ENCODE data around the gene C1QTNF6. TPM values are rescaled to one million over a fixed set of nuclear protein-coding genes. Genes with fewer than 3 reads are reported as not detected.

The C1QTNF6 gene
- total RNA-seq, 1 experiment from 2014 or later: 25.0 TPM

DNA sequence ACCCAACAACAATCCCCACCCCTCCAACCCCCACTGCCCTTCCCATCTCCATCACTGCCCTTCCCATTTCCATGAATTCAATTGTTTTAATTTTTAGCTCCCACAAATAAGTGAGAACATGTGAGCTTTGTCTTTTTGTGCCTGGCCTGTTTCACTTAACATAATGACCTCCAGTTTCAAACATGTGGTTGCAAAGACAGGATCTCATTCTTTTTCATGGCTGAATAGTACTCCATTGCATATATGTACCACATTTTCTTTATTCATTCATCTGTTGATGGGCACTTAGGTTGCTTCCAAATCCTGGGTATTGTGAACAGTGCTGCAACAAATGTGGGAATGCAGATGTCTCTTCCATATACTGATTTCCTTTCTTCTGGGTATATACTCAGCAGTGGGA lies 37.3 kb downstream of the C1QTNF6 start:
- CTCF ChIA-PET: no interaction called here
- no peaks in the 10 kb centered on the region for H3K9me3 ChIP-seq (ENCODE audit: control insufficient read depth, insufficient read depth, low read depth, low read length)
- BruUV-seq (replicated peaks): no TSS peak
- H3K27me3 ChIP-seq (ENCODE audit: control insufficient read depth, insufficient read depth, low read length): no peaks in the 10 kb centered on the region
- no peak overlapping the region for H3K4me3 ChIP-seq (ENCODE audit: low read depth in 2 of 2, low read length in 2 of 2)
- TF ChIP-seq CTCF (IDR thresholded peaks at IDR 0.05) (no peak), TCF7L2 (IDR thresholded peaks at IDR 0.05; ENCODE audit: low read depth, low read length) (no peak), SIN3A (IDR thresholded peaks at IDR 0.05; ENCODE audit: borderline replicate concordance, insufficient read depth, low read depth, low read length) (no peak), POLR2AphosphoS5 (IDR thresholded peaks at IDR 0.05; ENCODE audit: low read depth, low read length) (no peak)
- TF ChIP-seq, protein P1, sequence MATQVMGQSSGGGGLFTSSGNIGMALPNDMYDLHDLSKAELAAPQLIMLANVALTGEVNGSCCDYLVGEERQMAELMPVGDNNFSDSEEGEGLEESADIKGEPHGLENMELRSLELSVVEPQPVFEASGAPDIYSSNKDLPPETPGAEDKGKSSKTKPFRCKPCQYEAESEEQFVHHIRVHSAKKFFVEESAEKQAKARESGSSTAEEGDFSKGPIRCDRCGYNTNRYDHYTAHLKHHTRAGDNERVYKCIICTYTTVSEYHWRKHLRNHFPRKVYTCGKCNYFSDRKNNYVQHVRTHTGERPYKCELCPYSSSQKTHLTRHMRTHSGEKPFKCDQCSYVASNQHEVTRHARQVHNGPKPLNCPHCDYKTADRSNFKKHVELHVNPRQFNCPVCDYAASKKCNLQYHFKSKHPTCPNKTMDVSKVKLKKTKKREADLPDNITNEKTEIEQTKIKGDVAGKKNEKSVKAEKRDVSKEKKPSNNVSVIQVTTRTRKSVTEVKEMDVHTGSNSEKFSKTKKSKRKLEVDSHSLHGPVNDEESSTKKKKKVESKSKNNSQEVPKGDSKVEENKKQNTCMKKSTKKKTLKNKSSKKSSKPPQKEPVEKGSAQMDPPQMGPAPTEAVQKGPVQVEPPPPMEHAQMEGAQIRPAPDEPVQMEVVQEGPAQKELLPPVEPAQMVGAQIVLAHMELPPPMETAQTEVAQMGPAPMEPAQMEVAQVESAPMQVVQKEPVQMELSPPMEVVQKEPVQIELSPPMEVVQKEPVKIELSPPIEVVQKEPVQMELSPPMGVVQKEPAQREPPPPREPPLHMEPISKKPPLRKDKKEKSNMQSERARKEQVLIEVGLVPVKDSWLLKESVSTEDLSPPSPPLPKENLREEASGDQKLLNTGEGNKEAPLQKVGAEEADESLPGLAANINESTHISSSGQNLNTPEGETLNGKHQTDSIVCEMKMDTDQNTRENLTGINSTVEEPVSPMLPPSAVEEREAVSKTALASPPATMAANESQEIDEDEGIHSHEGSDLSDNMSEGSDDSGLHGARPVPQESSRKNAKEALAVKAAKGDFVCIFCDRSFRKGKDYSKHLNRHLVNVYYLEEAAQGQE (IDR thresholded peaks at IDR 0.05; ENCODE audit: insufficient read depth in 1 of 2, low read depth in 2 of 2, low read length in 1 of 2): no peak
- intact Hi-C loops (cut with micrococcal nuclease; ENCODE audit: unreplicated experiment): no loop called here
- ATAC-seq (no peak), DNase-seq (ENCODE audit: low read depth, low spot score) (no peak)
- H3K4me1 ChIP-seq (ENCODE audit: control insufficient read depth, insufficient read depth, low read length): peaks cover 3% of the 10 kb centered on the region; the same call in 1 of the 2 replicates
- no peak overlapping the region for H3K27ac ChIP-seq (ENCODE audit: low read length)
- no peaks in the 10 kb centered on the region for H3K36me3 ChIP-seq (ENCODE audit: control insufficient read depth, insufficient read depth, low read length)
- POLR2A ChIA-PET: no interaction called here
- in situ Hi-C loops (cut with HindIII; ENCODE audit: low pct_unique_long_range_greater_than_20kb, low sequenced_read_pairs): no loop called here

DNA sequence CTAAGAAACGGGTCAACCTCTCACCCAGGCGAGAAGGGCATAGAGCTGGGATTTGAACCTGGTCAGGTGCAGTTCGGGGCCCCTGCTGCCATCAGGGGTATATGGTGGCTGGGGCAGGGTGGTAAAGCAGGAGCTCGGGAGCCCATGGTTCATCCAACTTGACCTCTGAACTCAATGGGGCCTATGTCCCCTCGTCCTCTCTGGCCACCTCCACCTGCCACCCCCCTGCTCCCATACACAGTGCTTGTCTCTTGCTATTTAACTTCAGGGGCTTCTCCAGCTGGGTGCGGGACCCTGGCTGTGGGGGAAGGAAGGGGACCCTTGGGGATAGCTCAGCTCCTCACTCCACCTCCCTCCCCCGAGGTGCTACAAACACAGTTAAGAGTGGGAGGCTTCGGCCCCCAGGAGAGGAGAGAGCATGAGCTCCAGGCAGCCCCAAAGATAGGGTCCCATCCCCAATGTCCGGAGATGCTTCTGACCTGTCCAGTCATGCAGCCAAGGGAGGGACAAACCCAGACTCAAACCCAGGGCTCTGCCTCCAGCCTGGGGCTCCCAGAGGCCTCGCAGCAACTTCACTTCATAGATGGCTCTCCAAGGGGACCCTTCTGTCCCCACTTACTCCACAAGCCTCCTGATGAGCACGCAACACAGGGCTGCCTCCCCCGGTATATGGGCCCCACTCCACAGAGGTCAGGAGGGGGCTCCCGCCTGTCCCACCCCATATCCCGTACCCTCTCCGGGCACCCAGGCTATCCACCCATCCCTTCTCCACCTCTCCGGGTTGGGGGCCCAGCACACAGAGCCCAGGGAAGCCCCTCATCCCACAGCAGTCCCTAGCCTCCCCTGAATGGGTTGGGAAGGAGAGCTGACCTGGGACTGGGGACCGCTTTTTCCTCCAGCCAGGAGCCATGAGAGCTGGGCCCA lies 39.0 kb downstream of the C1QTNF6 start:
- BruUV-seq (replicated peaks): no TSS peak
- TF ChIP-seq POLR2AphosphoS5 (IDR thresholded peaks at IDR 0.05; ENCODE audit: low read depth, low read length) (no peak), TCF7L2 (IDR thresholded peaks at IDR 0.05; ENCODE audit: low read depth, low read length) (no peak), SIN3A (IDR thresholded peaks at IDR 0.05; ENCODE audit: borderline replicate concordance, insufficient read depth, low read depth, low read length) (no peak), CTCF (IDR thresholded peaks at IDR 0.05) (no peak)
- TF ChIP-seq, protein P1 (IDR thresholded peaks at IDR 0.05; ENCODE audit: insufficient read depth in 1 of 2, low read depth in 2 of 2, low read length in 1 of 2): no peak
- ChIA-PET CTCF (no interaction called here), POLR2A (no interaction called here)
- H3K4me3 ChIP-seq (ENCODE audit: low read depth in 2 of 2, low read length in 2 of 2): no peak overlapping the region
- intact Hi-C loops (cut with micrococcal nuclease; ENCODE audit: unreplicated experiment) (no loop called here), in situ Hi-C loops (cut with HindIII; ENCODE audit: low pct_unique_long_range_greater_than_20kb, low sequenced_read_pairs) (no loop called here)
- no peaks in the 10 kb centered on the region for H3K9me3 ChIP-seq (ENCODE audit: control insufficient read depth, insufficient read depth, low read depth, low read length)
- no peak for ATAC-seq
- H3K27ac ChIP-seq (ENCODE audit: low read length): no peak overlapping the region
- peaks cover 3% of the 10 kb centered on the region for H3K4me1 ChIP-seq (ENCODE audit: control insufficient read depth, insufficient read depth, low read length)
- no peaks in the 10 kb centered on the region for H3K36me3 ChIP-seq (ENCODE audit: control insufficient read depth, insufficient read depth, low read length)
- H3K27me3 ChIP-seq (ENCODE audit: control insufficient read depth, insufficient read depth, low read length): no peaks in the 10 kb centered on the region
- no peak for DNase-seq (ENCODE audit: low read depth, low spot score)

All from Panc1 (cell line).